Measurements from ENCODE around the gene ARHGAP40.
A peak's percentile ranks its signal among the peaks of the same experiment; 100 is the strongest.

Gene ARHGAP40

DNA sequence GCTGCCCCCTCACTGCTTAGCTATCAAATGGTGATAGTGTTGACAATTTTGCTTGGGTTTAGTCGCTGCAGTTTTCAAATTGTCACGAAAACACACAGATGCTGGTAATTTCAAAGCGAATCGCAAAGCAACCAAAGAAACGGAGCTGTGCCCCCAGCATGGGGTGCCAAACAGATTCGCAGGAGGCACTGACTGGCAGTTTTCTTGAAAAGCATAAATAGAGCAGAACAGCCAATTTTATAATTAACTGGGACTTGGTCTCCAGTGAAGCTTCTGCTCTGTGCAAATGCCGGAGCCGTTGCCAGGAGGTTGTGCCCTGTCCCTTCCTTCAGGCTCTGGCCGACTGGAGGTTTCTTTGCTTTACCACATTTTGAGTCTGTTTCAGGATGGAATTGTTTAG, 18.8 kb downstream of the ARHGAP40 start:
- no peak for DNase-seq

DNA sequence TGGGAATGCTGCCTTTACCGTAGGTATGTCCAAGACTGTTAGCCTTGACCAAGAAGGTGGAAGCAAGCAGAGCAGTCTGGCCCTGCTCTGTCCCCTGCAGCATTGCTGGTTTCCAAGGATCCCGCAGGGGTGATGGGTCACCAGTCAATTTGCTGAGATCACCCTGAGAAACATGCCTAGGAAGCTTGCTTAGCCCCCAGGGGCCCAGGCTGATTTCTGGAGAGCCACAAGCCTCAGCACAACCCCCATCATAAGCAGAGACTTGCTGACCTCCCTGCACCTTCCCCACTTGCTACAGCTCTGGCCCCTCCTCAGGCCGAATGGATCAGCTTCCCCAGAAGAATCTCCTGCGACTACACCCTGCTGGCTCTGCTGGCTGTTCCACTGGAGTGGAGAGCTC, 21.5 kb downstream of the ARHGAP40 start:
- DNase-seq = no peak

DNA sequence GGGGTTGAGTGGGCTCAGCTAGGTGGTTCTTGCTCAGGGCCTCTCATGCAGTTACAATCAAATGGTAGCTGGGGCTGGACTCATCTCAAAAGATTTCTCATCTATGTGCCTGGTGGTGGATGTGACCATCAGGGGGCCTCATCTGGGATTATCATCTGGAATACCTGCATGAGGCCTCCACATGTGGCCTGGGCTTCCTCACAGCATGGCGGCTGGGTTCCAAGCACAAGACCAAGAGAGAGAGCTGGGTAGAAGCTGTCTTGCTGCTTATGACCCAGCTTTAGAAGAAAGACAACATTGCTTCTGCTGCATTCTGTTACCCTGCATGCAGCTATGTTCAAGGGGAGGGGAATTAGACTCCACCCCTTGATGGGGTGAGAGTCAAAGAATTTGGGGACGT, 22.5 kb downstream of the ARHGAP40 start:
- no peak for DNase-seq

DNA sequence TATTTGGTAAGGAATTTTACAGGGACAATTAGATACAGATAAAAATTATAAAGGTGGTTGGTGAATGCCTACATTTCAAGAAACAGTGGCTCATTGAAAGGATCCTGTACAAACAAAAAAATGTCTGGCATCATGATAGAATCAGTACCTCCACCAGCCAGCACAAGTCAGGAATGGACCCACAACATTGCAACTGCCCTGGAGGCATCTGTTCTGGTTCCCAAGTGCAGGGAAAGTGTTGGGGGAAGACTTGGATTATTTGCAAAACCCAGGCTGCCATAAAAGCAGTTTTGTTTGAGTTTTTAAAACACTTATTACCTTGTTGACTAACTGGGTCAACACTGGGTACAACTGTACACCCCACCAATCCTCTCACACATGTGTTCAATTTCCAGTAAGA, 24.3 kb downstream of the ARHGAP40 start:
- DNase-seq = no peak

DNA sequence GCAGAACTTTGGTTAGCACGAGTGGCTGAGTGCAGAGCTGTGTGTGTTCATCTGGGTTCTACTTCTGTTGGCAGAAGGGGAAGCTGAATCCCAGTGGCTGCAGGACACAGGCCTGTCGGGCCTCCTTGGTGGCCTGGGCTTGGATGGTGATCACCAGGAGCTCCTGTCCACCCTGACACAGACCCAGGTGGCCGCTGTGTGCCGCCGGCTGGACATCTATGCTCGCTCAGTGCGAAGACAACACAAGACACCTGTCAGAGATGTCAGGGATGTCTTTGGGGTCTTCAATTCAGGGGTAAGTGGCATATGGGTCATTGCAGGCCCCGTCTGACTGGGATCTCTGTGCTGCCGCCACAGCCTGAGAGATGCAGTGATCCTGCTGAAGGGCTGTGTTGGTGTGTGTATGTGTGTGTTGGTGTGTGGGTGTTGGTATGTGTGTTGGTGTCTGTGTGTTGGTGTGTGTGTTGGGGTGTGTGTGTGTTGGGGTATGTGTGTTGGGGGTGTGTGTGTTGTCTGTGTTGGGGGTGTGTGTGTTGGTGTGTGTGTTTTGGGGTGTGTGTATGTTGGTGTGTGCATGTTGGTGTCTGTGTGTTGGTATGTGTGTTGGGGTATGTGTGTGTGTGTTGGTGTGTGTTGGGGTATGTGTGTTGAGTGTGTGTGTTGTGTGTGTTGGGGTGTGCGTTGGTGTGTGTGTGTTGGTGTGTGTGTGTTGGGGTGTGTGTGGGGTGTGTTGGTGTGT, 25.5 kb downstream of the ARHGAP40 start:
- no peak for DNase-seq

DNA sequence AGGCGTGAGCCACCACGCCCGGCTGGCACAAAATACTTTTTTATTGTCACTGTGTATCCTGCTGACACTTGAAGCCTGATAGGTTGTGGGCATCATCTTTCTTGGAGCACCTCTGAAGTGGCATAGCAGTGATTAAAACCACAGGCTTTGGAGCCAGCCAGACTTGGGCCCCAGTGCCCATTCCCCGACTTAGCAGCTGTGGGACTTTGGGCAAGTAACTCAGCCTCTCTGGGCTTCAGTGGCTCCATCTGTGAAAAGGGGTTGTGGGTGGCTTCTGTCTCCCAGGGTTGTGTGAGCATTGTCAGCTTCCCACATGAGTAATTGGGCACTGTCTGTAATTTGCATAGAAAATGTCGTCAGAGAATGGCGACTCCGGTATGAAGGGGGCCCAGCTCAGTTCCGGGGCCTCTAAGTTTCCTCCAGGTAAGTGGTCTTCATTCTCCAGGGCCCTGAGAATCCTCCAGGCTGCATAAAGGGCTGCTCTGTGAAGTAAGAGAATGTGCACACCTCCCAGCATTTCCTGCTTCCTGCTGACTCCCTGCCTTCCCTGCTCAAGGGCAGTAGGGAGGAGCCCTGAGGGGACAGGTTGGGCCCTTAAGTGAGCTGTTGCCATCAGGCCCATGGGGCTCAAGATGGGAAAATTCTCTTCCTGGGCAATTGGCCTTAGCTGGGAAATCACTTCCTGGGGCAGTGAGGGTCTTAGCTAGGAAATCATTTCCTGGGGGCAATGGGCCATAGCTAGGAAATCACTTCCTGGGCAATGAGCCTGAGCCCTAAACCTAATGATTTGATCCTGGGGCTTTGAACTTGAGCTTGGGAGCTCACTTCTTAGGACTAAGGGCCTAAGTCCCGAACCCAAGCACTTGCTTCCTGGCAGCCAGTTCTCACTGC, 27.2 kb downstream of the ARHGAP40 start:
- DNase-seq = no peak

DNA sequence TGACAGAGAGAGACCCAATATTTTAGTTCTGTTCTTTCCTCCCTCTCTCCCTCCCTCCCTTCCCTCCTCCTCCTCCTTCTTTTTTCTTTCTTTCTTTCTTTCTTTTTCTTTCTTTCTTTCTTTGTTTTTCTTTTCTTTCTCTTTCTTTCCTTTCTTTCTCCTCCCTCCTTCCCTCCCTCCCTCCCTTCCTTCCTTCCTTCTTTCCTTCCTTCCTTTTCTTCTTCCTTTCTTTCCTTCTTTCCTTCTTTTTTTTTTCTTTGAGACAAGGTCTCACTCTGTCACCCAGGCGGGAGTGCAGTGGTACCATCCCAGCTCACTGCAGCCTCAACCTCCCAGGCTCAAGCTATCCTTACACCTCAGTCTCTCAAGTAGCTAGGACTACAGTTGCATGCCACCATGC, 28.4 kb downstream of the ARHGAP40 start:
- no peak for DNase-seq

DNA sequence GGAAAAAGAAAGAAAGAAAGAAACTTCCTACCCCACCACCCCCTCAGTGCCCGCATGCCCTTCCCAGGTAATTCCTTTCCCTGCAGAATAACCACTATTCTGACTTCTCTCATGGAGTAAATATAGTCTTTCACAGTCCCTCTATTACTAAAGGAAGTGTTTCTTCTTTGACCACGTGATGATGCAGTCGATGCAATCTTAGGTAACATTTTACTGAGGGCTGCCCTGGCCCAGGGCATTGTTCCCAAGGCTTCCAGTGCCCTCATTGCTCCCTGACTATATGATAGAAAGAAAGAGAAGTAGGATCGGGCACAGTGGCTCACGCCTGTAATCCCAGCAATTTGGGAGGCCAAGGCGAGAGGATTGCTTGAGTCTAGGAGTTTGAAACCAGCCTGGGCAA, 29.1 kb downstream of the ARHGAP40 start:
- DNase-seq = peak; percentile 70

DNA sequence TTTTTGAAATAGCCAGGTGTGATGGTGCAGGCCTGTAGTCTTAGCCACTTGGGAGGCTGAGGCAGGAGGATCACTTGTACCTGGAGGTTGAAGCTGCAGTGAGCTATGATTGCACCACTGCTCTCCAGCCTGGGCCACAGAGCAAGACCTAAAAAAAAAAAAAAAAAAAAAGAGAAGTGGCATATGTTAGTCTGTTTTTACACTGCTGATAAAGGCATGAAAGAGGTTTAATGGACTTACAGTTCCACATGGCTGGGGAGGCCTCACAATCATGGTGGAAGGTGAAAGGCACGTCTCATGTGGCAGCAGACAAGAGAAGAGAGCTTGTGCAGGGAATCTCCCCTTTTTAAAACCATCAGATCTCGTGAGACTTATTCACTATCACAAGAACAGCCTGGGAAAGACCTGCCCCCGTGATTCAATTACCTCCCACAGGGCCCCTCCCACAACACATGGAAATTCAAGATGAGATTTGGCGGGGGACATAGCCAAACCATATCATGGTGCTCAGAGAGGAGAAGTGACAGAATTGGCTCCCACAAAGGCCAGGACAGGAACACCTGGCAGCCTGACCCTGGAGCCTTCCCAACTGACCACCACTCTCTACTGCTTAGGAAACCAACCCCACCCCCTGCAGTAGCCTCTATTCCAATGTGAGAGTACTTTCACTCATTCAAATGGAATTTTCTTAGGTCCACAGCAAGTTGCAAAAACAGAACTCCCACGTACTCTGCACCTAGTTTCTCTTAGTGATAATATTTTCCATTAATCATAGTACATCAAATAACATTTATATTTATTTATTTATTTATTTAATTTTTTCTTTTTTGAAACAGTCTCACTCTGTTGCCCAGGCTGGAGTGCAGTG, 29.8 kb downstream of the ARHGAP40 start:
- DNase-seq = peak; percentile 73

DNA sequence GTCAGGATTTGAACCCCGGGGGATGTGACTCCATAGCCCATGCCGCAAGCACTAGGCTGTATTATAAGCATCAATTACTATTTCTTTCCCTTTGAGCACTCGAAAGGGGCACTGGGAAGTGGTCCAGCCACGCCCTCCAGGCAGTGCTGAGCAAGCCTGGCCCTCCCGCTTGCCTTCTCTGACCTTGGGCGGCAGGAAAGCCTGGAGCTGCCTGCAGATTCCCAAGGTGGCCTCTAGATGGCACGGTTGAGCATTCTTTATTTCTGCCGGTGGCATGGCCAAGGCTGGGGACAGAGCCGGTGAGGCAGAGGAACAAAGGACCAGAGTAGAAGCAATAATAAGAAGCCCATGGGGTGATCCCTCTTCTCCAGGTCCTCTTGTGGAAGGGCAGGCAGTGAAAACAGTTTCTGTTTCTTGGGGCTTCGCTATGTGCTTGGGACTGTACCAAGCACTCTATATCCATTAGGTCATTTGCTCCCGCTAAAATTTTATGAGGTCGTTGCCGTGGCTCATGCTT, 32.0 kb downstream of the ARHGAP40 start:
- peak; percentile 75 for DNase-seq

DNA sequence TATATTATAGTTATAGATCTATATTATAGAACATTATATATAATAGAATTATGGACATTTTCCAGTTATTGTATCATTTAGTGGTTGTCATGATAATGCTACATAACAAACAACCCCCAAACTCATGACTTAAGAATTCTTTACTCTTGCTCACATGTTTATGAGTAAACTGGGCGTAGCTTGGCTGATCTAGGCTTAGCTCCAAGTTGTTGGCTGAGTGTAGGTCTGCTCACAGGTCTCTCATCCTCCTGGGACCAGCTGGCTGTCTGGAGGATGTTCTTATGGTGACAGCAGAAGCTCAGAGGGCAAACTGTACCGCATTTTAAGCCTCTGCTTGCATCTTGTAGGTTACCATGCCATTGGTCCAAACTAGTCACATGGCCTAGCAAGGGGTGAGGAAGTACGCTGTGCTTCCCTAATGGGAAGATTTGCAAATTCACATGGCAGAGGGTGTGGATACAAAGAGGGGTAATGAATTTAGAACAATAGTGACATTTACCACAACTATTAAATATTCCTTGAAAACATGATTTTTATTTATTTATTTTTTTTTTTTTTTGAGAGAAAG, 34.2 kb downstream of the ARHGAP40 start:
- DNase-seq = peak; percentile 23

DNA sequence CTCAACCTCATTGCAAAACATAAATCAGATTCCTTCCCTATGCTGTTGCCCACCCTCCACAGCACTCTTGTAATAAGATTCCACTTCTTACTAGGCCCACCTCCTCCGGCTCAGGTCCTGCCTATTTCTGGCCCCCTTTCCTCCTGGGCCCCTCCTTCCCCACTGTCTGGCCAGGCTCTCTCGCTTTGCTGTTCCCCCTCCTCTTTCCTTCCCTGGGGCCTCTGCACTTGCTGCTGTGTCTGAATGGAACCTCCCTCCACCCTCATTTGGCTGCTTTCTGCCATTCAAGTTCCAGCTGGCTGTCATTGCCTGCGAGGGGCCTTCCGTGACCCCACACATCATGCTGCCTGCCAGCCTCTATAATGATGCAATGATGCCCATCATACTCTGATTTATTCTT, 38.9 kb downstream of the ARHGAP40 start:
- no peak for DNase-seq

DNA sequence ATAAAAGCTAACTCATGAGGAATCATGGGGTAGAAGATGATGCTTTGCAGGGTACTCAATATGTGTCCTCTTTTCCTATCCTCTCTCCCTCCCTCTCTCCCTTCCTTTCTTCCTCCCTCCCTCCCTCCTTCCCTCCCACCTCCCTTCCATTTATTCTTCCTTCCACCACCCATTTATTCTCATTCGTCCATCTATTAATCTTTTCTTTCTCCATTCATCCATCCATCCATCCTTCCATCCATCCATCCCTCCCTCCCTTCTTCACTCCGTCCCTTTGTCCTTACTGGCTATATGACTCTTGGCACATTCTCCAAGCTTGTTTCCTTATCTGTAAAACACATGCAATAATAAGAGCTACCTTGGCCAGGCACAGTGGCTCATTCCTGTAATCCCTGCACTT, 40.9 kb downstream of the ARHGAP40 start:
- no peak for DNase-seq

DNA sequence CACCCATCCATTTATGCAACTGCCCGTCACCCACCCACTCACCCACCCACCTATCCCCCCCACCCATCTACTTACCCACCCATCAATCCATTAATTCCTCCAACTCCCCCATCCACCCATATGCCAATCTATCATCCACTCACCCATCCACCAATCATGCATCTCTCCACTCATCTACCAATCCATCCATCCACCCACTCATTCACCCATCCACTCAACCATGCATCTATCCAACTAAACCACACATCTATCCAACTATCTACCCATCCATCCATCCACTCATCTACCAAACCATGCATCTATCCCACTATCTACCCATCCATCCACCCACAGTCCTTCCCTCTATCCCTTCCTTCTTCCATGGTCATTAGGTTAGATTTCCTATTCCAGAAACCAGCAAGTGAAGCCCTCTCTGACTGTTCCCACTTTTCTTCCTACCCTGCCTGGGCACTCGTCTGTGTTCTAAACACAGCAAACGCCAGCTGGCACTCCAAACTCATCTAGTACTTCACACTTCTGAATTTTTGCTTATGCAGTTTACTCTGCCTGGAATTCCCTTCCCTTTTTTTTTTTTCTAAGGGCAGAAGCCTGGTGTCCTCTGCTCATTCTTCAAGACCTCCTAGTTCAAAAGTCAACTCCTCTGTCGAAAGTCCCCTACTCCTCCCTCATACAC, 43.1 kb downstream of the ARHGAP40 start:
- DNase-seq = no peak

DNA sequence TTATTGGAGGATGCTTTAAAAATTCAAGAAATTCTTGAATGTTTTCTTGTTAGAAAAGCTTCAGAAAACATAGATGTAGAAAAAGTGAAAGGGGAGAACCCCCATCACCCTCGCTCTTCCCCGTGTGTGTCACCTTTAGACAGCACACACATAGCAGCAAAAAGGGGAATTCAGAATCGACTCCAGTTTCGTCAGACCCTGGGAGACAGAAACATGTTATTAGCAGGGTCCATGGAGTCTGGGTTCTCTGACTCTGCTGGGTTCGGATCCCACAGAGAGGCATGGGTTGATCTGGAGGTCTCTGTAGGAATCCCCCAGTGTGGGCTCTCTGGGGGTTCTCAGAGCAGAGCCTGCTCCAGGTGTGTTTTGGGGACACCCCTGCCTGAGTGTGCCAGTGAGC, 43.7 kb downstream of the ARHGAP40 start:
- no peak for DNase-seq

DNA sequence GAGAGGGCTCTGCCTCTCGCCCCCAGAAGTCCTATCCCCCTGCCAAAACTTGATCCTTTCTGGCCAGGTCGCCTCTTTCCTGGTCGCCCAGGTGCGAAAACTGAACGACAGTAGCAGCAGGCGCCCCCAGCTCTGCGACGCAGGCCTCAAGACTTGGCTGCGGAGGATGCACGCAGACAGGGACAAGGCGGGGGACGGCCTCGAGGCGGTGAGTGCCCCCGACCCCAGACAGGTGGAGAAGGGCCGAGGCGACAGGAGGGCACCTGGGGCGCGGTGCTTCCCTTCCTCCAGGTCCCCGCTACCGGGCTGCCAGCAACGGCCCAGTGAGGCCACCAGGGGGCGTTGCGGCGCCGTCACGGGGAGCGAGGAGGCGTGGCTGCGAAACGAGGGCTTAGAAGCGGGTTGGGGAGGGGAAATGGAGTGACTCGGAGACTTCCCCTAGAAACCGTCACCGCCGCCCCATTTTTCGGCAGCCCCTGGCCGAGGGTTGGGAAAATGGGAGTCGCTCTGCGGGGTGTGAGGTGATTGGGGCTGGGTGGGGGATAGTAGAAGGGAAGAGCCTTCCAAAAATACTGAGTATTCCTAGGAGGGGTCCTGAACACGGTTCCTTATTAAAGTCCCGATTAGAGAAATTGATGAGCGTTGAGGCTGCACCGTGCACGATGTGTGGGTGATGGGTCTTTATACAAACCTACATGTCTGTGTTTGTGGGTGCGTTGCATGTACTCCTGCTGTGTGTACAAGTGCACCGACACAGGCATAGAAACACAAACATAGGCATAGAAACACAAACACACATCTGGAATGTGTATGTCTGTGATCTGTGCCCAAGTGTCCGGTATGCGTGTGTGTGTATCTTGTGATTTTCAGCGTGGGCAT, 44.6 kb downstream of the ARHGAP40 start:
- peak; percentile 85 for DNase-seq

DNA sequence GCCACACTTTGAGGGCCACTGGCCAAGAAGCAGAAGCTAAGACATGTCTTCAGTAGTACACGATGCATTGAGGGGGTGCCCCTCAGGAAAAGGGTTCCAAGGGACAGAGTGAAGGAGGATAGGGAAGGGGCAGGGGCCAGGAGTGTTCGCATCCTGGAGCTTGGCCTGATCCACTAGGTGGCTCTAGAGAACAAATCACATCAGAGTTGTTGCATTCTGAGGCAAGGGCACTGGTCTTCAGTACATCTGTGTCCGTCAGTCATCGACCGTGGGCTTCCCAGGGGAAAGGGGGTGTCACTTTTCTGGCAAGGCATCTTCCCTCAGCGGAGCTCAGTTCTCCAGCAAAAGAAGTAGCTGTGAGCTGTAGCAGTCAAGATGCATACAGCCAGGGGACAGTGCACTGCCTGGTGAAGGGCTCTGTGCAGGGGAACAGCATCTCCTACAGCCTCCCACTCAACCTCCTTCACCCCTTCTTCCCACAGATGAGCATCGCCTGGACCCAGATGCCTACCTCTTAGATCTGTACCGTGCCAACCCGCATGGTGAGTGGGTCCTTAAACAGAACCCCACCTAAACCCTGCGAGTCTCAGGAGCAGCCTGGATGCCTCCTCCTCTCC, 47.8 kb downstream of the ARHGAP40 start:
- DNase-seq = peak; percentile 70

DNA sequence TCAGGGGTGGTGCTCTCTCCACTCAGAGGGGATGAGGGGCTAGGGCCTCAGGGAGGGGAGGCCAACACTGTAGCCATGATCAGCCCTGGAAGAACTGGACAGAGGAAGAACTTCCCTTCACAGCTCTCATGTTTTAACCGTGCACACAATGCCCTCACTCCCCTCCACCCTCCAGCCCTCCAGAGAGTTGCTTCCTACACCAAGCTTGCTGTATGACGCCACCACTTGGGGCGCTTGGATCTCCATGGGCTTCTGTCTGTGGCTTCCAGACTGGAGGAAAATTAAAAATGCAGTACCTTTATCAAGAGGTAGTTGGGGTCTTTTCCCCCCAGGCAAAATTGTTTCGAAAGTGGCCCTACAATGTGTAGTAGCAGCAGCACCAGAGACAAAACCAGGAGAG, 48.4 kb downstream of the ARHGAP40 start:
- DNase-seq = no peak

DNA sequence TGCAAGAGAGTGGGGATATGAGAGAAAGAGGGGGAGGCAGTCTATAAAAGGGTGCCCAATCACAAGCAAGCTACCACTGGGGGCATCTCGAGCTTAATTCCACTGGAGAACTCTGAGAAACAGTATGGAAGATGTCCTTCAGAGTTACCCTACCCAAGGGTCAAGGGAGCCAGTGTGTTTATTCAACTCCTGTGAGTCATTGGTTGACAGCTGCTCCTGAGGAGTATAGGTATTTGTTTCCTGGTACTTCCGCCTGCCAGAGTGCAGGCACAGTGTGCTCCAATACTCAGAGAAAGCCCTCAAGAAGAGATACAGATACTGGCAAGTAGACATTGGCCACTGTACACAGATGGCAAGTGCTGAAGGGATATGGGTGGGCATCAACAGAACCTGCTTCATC, 49.5 kb downstream of the ARHGAP40 start:
- no peak for DNase-seq

DNA sequence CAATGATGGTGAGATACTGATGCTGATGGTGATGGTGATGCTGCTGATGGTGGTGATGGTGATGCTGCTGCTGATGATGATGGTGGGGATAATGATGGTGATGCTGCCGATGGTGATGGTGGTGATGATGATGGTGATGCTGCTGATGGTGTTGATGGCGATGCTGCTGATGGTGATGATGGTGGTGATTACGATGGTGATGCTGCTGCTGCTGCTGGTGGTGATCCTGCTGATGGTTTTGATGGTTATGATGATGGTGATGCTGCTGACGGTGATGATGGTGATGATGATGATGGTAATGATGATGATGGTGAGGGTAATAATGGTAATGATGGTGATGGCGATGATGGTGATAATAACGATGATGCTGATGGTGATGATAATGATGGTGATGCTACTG, 50.0 kb downstream of the ARHGAP40 start:
- no peak for DNase-seq

DNA sequence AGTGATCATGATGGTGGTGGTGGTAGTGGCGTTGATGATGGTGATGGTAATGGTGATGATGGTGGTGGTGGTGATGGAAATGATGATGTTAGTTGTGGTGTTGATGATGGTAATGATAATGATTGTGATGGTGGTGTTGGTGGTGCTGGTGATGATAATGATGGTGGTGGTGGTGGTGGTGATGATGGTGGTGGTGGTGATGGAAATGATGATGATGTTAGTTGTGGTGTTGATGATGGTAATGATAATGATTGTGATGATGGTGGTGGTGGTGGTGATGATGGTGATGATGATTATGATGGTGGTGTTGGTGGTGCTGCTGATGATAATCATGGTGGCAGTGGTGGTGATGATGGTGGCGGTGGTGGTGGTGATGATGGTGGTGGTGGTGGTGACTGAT, 51.4 kb downstream of the ARHGAP40 start:
- DNase-seq = no peak

Measured in OCI-M1 (cell line).